Mesothelial cell of epicardium (in vitro differentiated cells): Measurements from ENCODE around the gene TCF4. TPM values are rescaled to one million over a fixed set of nuclear protein-coding genes. Genes with fewer than 3 reads are reported as not detected.
A peak's percentile ranks its signal among the peaks of the same experiment; 100 is the strongest.

Experiments
- DNase-seq, 2 experiments: peaks; one replicate each; pipeline ENCODE4 v3.0.0; 2021; ENCODE audit warnings: low spot score in 2 of 2; ENCODE audit not compliant: unreplicated experiment in 2 of 2
- H3K27ac Mint-ChIP-seq: 2 replicates; pipeline ENCODE4 v1.8.0; 2021; ENCODE audit warnings: mixed read lengths
- H3K27me3 Mint-ChIP-seq: 2 replicates; pipeline ENCODE4 v1.8.0; 2021; ENCODE audit warnings: low read depth, mixed read lengths
- H3K36me3 Mint-ChIP-seq: 2 replicates; pipeline ENCODE4 v1.8.0; 2021; ENCODE audit warnings: mixed read lengths
- H3K4me1 Mint-ChIP-seq: 2 replicates; pipeline ENCODE4 v1.8.0; 2021; ENCODE audit warnings: mixed read lengths
- H3K4me3 Mint-ChIP-seq: 2 replicates; pipeline ENCODE4 v1.8.0; 2021; ENCODE audit warnings: mild to moderate bottlenecking, moderate library complexity, mixed read lengths
- H3K9me3 Mint-ChIP-seq: 2 replicates; pipeline ENCODE4 v1.8.0; 2021; ENCODE audit warnings: mixed read lengths
- CTCF ChIP-seq: fragments of 200-600 bp; sonication (generic); IDR thresholded peaks from one replicate; pipeline ENCODE4 v1.5.0; 2021; ENCODE audit warnings: antibody characterized with exemption; ENCODE audit not compliant: unreplicated experiment
- total RNA-seq: library from RNA; stranded (reverse); gene quantifications from 3 replicates; pipeline ENCODE4 v1.2.1, GENCODE V29; 2021

The TCF4 gene
- total RNA-seq, 1 donor from 2014 or later: 224 TPM

- Mint-ChIP-seq H3K27me3 (no peaks in the 10 kb centered on the region), H3K27ac (no peak overlapping the region), H3K4me1 (peaks cover 29% of the 10 kb centered on the region), H3K9me3 (no peaks in the 10 kb centered on the region), H3K4me3 (no peak overlapping the region), H3K36me3 (peaks cover 4% of the 10 kb centered on the region)
- DNase-seq: no peak
- TF ChIP-seq CTCF: no peak
Observed at GRCh38 chr18:55307505-55307904, 280.5 kb downstream of the TCF4 start.

GRCh38 chr18:55306359-55307024, 281.5 kb downstream of the TCF4 start:
- Mint-ChIP-seq H3K27me3 (no peaks in the 10 kb centered on the region), H3K36me3 (peaks cover 4% of the 10 kb centered on the region), H3K27ac (peak overlapping the region; percentile 23), H3K4me1 (peaks cover 27% of the 10 kb centered on the region), H3K9me3 (no peaks in the 10 kb centered on the region), H3K4me3 (no peak overlapping the region)
- no peak for DNase-seq
- TF ChIP-seq CTCF: no peak

DNA sequence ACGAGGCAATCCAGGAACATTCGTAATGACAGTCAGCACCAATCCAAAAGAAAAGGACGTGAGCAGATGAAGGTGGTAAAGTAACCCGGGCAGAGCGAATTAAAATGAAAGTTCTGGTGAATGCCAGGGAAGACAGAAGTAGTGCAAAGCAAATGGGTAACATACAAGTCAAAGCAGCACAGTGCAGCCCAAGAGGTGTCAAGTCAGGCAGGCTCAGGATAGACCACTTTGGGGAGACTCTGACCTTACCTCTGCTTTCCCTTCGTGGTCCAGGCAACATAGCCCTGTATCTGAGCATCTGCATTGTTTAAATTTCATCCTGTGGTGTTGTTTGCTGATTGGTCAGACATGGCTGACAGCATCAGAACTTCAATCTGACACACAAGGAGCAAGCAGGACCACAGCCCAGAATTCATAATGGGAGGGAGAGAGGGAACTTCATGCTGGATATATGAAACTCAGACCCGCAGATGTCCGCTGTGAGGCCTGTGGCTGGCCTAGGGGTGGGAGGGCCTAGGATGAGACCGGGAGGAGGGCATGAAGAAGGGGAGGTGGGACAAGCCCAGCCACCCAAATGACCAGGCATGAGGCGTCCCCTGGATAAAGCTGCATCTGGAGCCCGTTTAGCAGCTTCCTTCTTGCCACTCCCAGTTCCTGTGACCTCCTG, 285.7 kb downstream of the TCF4 start:
- peaks cover 34% of the 10 kb centered on the region for H3K4me1 Mint-ChIP-seq
- peaks cover 3% of the 10 kb centered on the region for H3K36me3 Mint-ChIP-seq
- peak overlapping the region; percentile 78 for H3K27ac Mint-ChIP-seq
- H3K4me3 Mint-ChIP-seq: no peak overlapping the region
- H3K27me3 Mint-ChIP-seq: no peaks in the 10 kb centered on the region
- DNase-seq: no peak
- TF ChIP-seq CTCF: no peak
- H3K9me3 Mint-ChIP-seq: no peaks in the 10 kb centered on the region

DNA sequence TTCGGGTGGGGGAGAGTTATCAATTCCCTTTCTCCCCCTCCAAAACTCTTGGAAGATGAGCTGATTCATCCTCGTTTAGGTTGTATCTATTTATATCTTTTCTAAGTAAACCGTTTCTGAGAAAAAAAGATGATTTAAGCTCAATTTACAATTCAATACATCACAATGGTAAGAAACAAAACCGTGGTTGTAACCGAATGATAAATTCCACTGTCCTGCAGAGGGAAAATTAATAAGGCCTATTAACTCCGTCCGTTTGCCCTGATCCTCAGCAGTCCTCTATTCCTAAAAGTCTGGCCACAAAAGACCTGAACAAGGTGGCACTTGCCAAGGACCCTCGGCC, 286.2 kb downstream of the TCF4 start:
- Mint-ChIP-seq H3K4me1 (peaks cover 36% of the 10 kb centered on the region), H3K9me3 (no peaks in the 10 kb centered on the region), H3K27me3 (no peaks in the 10 kb centered on the region), H3K36me3 (peaks cover 3% of the 10 kb centered on the region), H3K4me3 (no peak overlapping the region), H3K27ac (peak overlapping the region; percentile 78)
- TF ChIP-seq CTCF: no peak
- no peak for DNase-seq

DNA sequence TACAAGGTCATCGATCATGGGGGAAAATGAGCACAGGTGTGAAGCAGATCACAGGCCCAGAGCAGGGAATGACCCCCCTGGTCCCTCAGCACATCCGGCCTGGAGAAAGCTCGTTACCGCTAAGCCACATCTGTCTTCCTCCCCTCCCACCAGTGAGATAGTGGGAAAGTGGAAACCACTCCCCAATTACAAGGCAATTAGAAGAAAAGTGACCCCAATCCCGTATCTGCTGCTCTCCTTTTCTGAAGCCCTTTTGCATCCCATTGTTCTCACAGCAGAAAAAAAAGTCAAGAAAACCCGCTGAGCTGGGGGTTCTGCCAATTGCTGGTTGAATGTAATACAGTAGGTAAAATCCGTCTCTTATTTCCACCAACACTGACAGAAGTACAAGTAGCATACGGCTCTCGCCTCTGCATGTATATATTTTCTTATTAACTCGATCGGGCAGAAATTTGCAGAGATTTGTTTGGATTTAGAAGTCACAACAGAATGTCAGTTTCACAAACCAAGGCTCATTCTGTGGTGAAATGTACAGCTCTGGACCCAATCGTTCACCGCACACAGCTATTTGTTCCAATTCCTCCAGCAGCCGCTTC, 287.0 kb downstream of the TCF4 start:
- Mint-ChIP-seq H3K27ac (peak overlapping the region; percentile 92), H3K4me1 (peaks cover 36% of the 10 kb centered on the region), H3K27me3 (no peaks in the 10 kb centered on the region), H3K9me3 (no peaks in the 10 kb centered on the region), H3K4me3 (peak overlapping the region; percentile 39), H3K36me3 (peaks cover 3% of the 10 kb centered on the region)
- TF ChIP-seq CTCF: no peak
- no peak for DNase-seq
